Left lung (tissue), 10 donors: ENCODE measurements around the gene DMAP1. TPM values are rescaled to one million over a fixed set of nuclear protein-coding genes. Genes with fewer than 3 reads are reported as not detected.
A peak's percentile ranks its signal among the peaks of the same experiment; 100 is the strongest.

Experiments used
- ATAC-seq: fragments of 200-7000 bp; cut with Tn5 transposase; one replicate; pipeline ENCODE4 v1.9.1; 2020; ENCODE audit warnings: moderate library complexity
- DNase-seq, 4 donors: peaks; one replicate each; pipeline ENCODE4 v3.0.0-alpha.2; 2013 to 2020
- H3K27ac ChIP-seq, 2 donors: fragments of 200-600 bp; sonication (generic) in 1 of 2; one replicate each; pipeline versions ENCODE4 v1.5.0 to v1.8.0; 2020 to 2021
- H3K27me3 ChIP-seq, 2 donors: fragments of 200-600 bp; sonication (generic) in 1 of 2; one replicate each; pipeline versions ENCODE4 v1.5.0 to v1.8.0; 2020 to 2021
- H3K36me3 ChIP-seq, 2 donors: fragments of 200-600 bp; sonication (generic) in 1 of 2; one replicate each; pipeline versions ENCODE4 v1.5.0 to v1.8.0; 2020 to 2021
- H3K4me1 ChIP-seq, 2 donors: fragments of 200-600 bp; one replicate each; pipeline ENCODE4 v1.8.0; 2021
- H3K4me3 ChIP-seq, 2 donors: fragments of 200-600 bp; sonication (generic) in 1 of 2; one replicate each; pipeline versions ENCODE4 v1.5.0 to v1.8.0; 2020 to 2021; ENCODE audit warnings: mild to moderate bottlenecking in 1 of 2
- H3K9me3 ChIP-seq, 2 donors: fragments of 200-600 bp; sonication (generic) in 1 of 2; one replicate each; pipeline versions ENCODE4 v1.5.0 to v1.8.0; 2020 to 2021
- CTCF ChIP-seq, 2 donors: fragments of 200-600 bp; sonication (generic) in 1 of 2; IDR thresholded peaks; one replicate each; pipeline versions ENCODE4 v1.5.0 to v1.8.0; 2021; ENCODE audit warnings: antibody characterized with exemption in 2 of 2
- intact Hi-C, 2 donors: fragments of 100-400 bp; cut with DNase I; formaldehyde crosslinking; loops; one replicate each; pipeline versions ENCODE4 v1.11.2 to v1.14.2; 2022
- polyA plus RNA-seq, 6 donors: library from polyadenylated mRNA; unstranded; fragments of 120-200 nt; gene quantifications; one replicate each; pipeline ENCODE4 v1.2.1, GENCODE V29; 2013; ENCODE audit not compliant: insufficient read length in 6 of 6
- total RNA-seq, 2 donors: library from RNA; stranded (reverse); fragmentation: NEBNext Ultra II Directional; extraction: Animal tissue kit (Norgen Biotek cat#: 25700); gene quantifications; one replicate each; pipeline ENCODE4 v1.2.1, GENCODE V29; 2021
- donor health status: DM: no; HTN: yes; CAD: no.
- donor health status: DM: no; HTN: no; CAD: no.

Gene DMAP1
- total and polyA plus RNA-seq, 8 donors, result 25.6 to 76.2 (median 66.5) TPM

GRCh38 chr1:44262816-44263567 is 49.7 kb downstream of the DMAP1 start:
- peak overlapping the region in 1 of 2 donors; percentile 57 for H3K27ac ChIP-seq
- intact Hi-C loops, result no loop called here
- H3K4me3 ChIP-seq, result no peak overlapping the region
- DNase-seq (no peak), ATAC-seq (no peak)
- TF ChIP-seq CTCF (IDR thresholded peaks at IDR 0.05), result no peak
- H3K27me3 ChIP-seq, result no peaks in the 10 kb centered on the region
- H3K4me1 ChIP-seq, result peaks cover 2 to 48% of the 10 kb centered on the region in 2 donors
- H3K9me3 ChIP-seq, result no peaks in the 10 kb centered on the region
- H3K36me3 ChIP-seq, result no peaks in the 10 kb centered on the region

GRCh38 chr1:44263568-44264450 is 50.5 kb downstream of the DMAP1 start:
- peak overlapping the region in 1 of 2 donors; percentile 57 for H3K27ac ChIP-seq
- no peak for TF ChIP-seq CTCF (IDR thresholded peaks at IDR 0.05)
- peak; percentile 55 for ATAC-seq

GRCh38 chr1:44264451-44264771 is 51.1 kb downstream of the DMAP1 start:
- Histone ChIP-seq H3K36me3 (no peaks in the 10 kb centered on the region), H3K9me3 (no peaks in the 10 kb centered on the region), H3K4me1 (peaks cover 2 to 48% of the 10 kb centered on the region in 2 donors), H3K27ac (peak overlapping the region in 1 of 2 donors; percentile 50), H3K27me3 (no peaks in the 10 kb centered on the region), H3K4me3 (no peak overlapping the region)
- DNase-seq (no peak), ATAC-seq (no peak)
- TF ChIP-seq CTCF (IDR thresholded peaks at IDR 0.05), result no peak
- intact Hi-C loops, result no loop called here

More at GRCh38 chr1:44263568-44264450, 50.5 kb downstream of the DMAP1 start:
- H3K27me3 ChIP-seq, result no peaks in the 10 kb centered on the region
- no peaks in the 10 kb centered on the region for H3K36me3 ChIP-seq
- no peaks in the 10 kb centered on the region for H3K9me3 ChIP-seq
- no peak overlapping the region for H3K4me3 ChIP-seq
- peaks cover 2 to 48% of the 10 kb centered on the region in 2 donors for H3K4me1 ChIP-seq
- DNase-seq, result no peak
- intact Hi-C loops, result no loop called here

GRCh38 chr1:44265656-44266358 is 52.5 kb downstream of the DMAP1 start:
- no peak for TF ChIP-seq CTCF (IDR thresholded peaks at IDR 0.05)
- ATAC-seq (peak; percentile 63), DNase-seq (no peak)
- Histone ChIP-seq H3K36me3 (no peaks in the 10 kb centered on the region), H3K4me3 (no peak overlapping the region), H3K27ac (no peak overlapping the region), H3K4me1 (peaks cover 2 to 47% of the 10 kb centered on the region in 2 donors), H3K27me3 (no peaks in the 10 kb centered on the region), H3K9me3 (no peaks in the 10 kb centered on the region)
- intact Hi-C loops, result no loop called here
